HG03196 (cell line): ENCODE results near the gene GATA3.

Experiments
- ATAC-seq: cut with Tn5 transposase; IDR thresholded peaks from one replicate; pipeline ENCODE4 v1.9.1; 2021; ENCODE audit not compliant: unreplicated experiment

GATA3 gene

GRCh38 chr10:8050556-8051108, 3.9 kb upstream of the GATA3 start:
- ATAC-seq: no peak

GRCh38 chr10:8051109-8051821, 3.2 kb upstream of the GATA3 start:
- no peak for ATAC-seq

- ATAC-seq: no peak
Observed at GRCh38 chr10:8051851-8052257, 2.6 kb upstream of the GATA3 start.

- no peak for ATAC-seq
Observed at GRCh38 chr10:8052341-8052955, 2.0 kb upstream of the GATA3 start.

GRCh38 chr10:8052956-8053445, 1.5 kb upstream of the GATA3 start:
- no peak for ATAC-seq

GRCh38 chr10:8053446-8054243, 843 bp upstream of the GATA3 start:
- peak; percentile 57 for ATAC-seq

- ATAC-seq: peak; percentile 4
Observed at GRCh38 chr10:8054244-8054493, 319 bp upstream of the GATA3 start.

GRCh38 chr10:8055420-8056349, 1.2 kb downstream of the GATA3 start:
- no peak for ATAC-seq

GRCh38 chr10:8056378-8056777, 1.9 kb downstream of the GATA3 start:
- no peak for ATAC-seq

GRCh38 chr10:8056871-8057331, 2.4 kb downstream of the GATA3 start:
- ATAC-seq: peak; percentile 19

GRCh38 chr10:8057636-8058273, 3.3 kb downstream of the GATA3 start:
- no peak for ATAC-seq

GRCh38 chr10:8058274-8059111, 4.0 kb downstream of the GATA3 start:
- no peak for ATAC-seq

- ATAC-seq: no peak
Observed at GRCh38 chr10:8059191-8059936, 4.9 kb downstream of the GATA3 start.

- ATAC-seq: peak; percentile 47
Observed at GRCh38 chr10:8060010-8060703, 5.7 kb downstream of the GATA3 start.

GRCh38 chr10:8060704-8061121, 6.2 kb downstream of the GATA3 start:
- ATAC-seq: no peak

- no peak for ATAC-seq
Observed at GRCh38 chr10:8061274-8062211, 7.1 kb downstream of the GATA3 start.
